GM18511 (cell line): Measurements from ENCODE around the gene ABHD17C.

Experiments
- ATAC-seq: cut with Tn5 transposase; IDR thresholded peaks from one replicate; pipeline ENCODE4 v1.9.1; 2021; ENCODE audit warnings: mild to moderate bottlenecking, moderate library complexity; ENCODE audit not compliant: unreplicated experiment

ABHD17C gene

DNA sequence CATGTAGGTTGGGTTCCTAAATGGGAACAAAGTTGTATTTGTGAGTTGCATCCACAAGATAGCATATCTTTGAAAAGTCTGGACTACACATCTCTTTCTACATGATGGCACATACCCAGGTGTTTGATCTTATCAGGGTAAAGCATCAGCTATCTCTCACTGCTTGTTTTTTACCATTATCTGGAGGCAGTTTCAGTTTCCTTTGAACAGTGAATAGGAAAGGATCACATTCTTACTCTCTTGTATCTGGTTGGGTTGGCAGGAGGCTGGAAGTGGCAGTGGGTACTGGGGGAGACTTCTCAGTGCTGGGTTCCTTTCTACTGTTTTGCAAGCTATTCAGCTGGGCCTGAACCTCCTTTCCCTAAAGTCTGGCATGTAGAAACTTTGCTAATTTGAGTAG lies 88.2 kb downstream of the ABHD17C start:
- ATAC-seq = no peak

DNA sequence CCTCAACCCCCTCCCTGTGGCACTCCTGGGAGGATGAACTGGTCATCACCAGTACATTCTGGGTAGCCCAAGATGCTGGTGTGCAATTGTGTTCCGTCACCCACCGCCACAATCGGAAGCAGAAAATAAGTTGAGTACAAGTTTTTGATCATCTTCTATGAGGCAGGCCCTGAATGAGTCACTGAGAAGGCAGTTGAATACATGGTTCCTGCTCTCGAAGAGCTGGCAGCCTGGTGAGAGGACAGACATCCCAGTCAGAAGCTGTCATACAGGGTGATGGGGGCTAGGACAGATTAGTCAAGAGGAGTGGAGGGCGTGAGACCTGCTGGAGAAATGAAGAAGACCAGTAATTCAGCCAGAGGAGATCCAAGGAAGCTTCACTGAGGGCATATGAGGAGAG lies 90.2 kb downstream of the ABHD17C start:
- ATAC-seq = no peak

DNA sequence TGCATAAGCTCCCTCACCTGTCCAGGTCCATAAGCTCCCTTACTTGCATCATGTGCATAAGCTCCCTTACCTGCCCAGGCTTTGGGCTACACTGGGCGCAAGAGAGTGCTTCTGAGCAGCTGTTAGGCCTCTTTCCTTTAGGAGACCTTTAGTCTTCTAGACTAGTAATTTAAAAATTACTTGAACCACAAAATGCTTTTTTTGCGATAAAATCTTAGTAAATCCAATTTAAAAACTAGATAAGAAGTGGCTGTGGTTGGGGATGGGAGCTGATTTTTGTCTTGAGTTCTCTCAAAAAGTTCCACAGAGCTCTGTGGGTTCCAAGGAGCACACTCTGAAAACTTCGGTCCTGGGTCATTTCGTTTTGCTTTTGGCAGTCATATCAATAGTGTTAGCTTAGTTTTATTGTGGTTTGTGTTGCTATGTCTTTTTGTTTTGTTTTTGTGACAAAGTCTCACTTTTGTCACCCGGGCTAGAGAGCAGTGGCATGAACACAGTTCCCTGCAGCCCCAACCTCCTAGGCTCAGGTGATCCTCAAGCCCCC lies 90.8 kb downstream of the ABHD17C start:
- ATAC-seq = no peak

DNA sequence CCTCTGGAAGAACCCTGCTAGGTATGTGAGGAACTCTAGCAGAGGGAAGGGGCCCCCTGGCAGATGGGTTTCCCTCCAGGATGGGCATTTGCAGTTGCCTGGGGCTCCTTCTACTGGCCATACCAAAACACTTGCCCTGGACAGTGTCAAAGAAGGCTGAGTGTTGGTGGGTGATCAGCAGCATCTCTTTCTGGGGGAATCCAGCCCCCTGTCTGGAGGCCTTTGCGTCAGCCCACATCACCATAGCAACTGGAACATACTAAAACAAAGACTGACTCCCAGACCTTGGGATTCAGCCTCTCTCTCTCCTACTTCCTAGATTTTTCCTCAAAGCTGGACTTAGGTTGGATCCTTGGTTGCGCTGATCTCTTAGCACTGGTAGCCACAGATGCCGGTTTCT lies 92.2 kb downstream of the ABHD17C start:
- no peak for ATAC-seq

DNA sequence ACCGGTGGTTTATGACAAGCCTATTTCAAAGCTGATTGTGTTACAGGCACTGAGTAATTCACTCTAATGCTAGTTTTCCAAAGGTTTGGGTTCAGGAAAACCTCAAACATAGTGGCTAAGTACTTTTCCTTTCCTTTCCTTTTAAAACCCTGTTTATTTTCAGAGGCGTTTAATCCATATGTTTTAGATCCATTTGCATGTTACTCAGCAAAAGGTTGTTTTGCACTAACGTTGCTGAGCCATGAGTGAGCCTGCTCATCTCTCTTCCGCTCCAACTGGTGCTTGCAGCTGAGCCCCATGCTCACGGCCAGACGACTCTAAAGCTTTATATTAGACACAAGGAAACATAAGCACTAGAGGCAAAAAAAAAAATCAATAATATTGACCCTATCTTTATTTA lies 93.4 kb downstream of the ABHD17C start:
- ATAC-seq = no peak

DNA sequence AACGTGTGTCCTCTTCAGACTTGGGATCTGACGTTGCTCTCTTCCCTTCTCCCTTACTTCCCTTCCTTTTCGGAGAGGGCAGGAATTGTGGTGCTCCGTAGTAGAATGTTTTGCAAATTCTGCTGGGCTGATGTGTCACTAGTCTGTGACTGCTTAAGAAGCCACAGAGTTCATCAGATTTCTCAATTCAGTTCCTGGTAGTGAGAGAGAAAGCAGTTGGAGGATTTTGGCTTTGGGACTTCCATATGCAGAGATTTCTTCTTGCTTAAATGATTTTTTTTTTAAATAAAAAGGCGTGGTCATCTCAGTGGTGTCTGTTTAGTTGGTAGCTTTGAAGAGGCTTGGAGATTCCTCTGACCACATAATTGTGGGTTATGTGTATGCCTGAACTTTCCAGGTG lies 94.2 kb downstream of the ABHD17C start:
- no peak for ATAC-seq

DNA sequence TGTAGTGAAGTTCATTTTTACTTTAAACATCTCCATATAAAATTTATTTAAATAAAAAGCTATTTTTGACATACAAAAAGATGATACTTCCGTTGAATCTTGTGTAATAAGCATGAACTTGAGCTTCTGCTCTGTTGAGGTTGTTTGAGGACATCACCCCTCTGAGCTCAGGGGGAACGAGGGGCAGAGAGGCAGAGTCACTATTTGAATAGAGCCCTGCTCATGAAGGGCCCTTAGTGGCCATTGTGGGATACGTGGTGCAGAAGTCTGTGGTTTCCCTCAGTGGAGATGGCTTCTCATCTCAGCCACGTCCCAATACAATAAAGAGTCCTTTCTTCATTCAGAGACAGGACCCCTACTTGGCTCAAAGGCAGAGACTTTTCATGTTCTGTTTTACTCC lies 94.7 kb downstream of the ABHD17C start:
- no peak for ATAC-seq

DNA sequence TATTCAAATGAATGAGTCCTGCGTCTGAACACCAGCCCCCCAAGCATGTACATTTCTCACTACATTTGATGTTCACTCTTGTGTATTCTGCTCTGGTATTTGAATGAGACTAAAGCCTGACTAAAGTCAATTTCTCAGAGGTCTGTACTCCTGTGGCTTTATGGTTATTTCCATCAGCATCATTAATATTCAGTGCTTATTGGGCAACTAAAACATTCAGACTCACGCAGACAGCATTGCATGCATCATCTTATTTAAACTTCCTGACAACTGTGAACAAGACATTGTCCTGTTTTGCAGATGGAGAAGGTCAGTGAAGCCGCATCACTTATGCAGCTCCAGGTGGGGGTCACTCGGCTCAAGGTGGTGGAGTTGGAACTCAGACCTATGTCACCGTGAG lies 95.1 kb downstream of the ABHD17C start:
- no peak for ATAC-seq

DNA sequence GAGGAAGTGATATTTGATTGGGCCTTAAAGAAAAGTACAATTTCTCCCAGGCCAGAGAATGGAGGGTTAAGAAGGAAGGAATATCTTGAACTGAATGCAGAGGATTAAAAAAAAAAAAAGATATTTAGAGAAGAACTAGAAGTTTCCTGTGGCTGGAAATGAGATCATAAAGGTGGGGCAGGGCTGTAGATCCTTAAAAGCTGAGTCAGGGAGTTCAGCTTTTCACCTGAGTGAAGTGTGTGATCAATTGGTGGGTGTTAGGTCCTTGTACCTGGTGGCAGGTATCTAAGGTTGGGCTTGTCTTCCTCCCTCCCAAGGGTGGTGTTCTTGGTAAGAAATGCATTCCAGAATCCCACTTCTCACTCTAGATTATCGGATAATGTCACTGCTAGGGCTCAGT lies 95.9 kb downstream of the ABHD17C start:
- ATAC-seq = no peak

DNA sequence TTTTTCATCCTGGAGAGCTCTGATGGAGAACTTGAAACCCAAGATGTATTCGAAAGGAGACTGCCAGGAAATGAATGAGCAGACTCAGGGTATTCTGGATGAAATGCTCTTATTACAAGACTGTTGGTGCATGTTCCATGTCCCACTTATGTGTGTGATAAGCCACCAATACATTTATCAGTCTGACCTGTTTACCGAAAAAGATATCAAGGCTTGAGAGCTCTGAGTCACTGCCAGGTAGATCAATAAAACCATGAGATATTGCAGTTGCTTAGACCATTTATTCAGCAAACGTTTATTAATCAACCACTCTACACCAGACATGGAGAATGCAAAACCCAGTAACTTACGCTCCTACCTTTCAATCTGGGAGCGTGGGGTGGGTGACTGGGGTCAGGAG lies 101.3 kb downstream of the ABHD17C start:
- no peak for ATAC-seq

DNA sequence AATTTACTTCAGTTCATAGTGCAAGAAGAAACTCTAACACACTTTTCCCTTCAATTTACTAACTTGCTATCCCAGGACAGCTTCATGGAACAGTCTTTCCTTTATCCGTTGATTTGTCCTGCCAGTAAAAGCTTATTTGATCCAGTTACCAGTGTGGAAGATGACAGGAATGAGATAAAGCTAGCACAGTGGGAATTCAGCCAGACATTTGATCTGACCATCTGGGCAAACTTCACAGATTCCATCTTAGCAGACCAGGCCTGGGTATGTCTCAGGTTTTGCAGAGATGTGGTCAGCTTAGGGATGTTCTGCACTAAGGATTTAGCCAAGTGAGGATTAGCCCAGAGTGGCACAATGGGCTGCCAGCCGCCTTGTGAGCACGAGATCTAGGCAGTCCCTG lies 103.8 kb downstream of the ABHD17C start:
- no peak for ATAC-seq

DNA sequence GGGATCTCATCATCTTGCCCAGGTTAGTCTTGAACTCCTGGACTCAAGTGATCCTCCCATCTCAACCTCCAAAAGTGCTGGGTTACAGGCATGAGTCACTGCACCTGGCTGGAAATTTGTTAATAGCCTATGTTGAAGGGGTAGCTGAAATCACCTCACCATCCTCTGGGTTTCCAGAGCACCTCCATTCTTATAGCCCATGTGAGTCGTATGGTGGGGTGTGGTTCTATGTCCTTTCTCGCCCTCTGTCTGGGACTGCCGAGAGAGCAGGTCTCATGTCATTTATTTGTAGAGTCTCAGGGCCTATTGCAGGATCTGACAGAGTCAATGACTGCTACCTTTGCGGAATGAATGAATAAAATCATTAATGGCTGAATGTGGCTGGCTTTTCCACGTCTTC lies 105.0 kb downstream of the ABHD17C start:
- no peak for ATAC-seq

DNA sequence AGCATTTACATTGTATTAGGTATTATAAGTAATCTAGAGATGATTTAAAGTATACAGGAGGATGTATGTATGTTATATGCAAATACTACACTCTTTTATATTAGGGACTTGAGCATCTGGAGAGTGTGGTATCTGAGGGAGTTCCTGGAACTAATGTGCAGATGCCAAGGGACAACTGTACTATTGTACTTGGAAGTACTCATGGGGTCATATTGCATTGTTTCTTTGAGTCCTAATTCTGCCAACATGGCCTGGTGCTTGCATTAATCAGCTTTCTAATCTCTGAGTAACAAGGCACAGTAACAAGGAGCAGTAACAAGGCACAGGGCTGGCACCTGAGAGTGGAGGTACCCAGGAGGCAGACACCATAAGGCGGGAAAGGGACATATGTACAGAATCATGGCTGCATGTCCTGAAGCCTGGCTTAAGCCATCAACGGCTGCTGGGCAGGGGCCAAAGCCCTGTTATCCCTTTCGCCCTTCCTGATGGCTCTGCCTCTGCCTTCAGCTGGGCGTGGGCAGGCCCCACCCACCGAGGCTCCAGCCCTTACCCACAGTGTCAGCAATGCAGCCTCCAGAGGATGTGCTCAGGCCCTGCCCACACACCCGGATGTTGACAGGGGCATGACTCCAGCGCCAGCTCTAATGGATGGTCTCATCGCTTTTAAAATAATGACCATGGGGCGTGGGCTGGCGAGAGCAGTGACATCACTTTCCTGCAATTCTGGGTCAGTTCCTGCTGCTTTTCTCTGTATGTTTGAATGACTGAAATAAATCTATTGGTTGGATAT lies 107.0 kb downstream of the ABHD17C start:
- ATAC-seq = no peak

DNA sequence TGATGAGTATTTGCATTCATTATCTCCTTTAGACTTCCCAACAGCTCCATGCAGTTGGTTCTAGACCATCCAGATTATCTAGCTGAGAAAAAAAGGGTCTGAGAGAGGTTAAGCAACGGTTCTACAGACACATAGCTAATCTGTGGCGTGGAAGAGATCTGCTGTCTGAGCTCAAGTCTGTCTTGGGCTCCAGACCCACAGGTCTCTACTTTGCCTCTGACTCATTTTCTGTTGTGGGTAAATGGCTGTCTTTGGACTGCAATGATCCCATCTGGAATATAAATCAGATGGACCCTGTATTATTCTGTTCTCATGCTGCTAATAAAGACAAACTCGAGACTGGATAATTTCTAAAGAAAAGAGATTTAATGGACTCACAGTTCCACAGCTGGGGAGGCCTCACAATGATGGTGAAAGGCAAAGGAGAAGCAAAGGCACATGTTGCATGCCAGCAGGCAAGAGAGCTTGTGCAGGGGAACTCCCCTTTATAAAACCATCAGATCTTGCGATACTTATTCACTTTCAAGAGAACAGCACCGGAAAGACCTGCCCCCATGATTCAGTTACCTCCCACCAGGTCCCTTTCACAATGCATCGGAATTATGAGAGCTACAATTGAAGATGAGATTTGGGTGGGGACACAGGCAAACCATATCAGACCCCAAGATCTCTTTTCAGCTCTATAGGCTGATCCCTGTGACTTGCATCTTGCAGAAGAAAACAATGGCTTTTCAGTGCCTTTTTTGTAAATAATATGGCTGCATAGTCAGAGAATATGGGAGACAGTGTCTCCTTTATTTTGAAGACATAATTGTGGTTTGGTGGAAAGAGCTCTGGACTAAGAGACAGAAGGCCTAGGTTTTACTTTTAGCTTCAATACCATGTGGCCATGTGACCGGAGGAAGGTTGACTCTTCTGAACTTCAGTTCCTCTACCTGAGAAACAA lies 108.7 kb downstream of the ABHD17C start:
- no peak for ATAC-seq

DNA sequence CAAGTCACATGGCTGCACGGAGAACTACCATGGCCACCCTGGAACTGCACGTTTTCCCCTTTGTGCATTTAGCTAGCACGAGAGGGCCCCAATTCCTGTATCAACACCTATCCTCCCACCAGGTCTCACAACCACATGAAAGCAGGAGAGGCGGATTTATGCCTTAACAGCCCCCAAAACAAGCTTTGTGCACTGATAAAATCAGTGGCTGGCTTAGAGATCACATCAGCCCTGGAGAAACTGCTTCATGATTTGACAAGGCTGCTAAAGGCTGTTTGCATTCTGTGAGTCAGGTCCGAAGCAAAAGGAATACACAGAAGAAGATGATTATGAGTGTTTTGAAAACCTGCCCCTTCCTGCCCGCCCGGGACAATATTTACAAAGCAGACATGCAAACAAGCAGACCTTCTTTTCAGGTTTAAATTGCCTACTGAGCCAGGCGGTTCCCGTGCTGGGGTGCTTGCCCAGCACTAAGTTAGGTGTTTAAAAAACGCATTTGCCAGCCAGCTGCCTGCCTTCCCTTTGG lies 109.9 kb downstream of the ABHD17C start:
- ATAC-seq = no peak
